ENCODE results near the gene PLXNA4. TPM values are rescaled to one million over a fixed set of nuclear protein-coding genes. Genes with fewer than 3 reads are reported as not detected.

The PLXNA4 gene
- total RNA-seq, 4 donors from 2014 or later, result 4.8 to 19.7 (median 10.7) TPM

DNA sequence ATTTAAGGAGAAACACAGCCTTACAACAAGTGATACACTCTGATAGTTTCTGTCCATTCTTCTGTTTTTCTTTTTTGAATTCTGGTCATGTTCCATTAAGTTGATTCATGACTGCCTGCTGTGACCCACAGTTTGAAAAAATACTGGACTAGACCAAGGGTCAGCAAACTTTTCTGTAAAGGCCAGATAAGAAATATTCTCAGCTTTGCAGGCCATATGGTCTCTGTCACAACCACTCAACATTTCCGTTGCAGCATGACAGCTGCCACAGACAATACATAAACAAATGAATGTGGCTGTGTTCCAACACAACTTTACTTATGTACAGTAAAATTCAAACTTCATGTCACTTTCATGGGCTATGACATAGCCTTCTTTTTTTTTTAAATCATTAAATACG lies 156.7 kb downstream of the PLXNA4 start:
- no peak for ATAC-seq
- H3K36me3 ChIP-seq, result no peaks in the 10 kb centered on the region
- H3K27ac ChIP-seq, result no peak overlapping the region
- no peak overlapping the region for H3K4me3 ChIP-seq
- H3K4me1 ChIP-seq, result peaks cover 0 to 23% (median 0%) of the 10 kb centered on the region in 3 donors
- no peaks in the 10 kb centered on the region for H3K9me3 ChIP-seq
- no peaks in the 10 kb centered on the region for H3K27me3 ChIP-seq
- TF ChIP-seq POLR2A (IDR thresholded peaks at IDR 0.05) (no peak), POLR2AphosphoS5 (IDR thresholded peaks at IDR 0.05) (no peak), EP300 (IDR thresholded peaks at IDR 0.05) (no peak)
- TF ChIP-seq, protein P1, sequence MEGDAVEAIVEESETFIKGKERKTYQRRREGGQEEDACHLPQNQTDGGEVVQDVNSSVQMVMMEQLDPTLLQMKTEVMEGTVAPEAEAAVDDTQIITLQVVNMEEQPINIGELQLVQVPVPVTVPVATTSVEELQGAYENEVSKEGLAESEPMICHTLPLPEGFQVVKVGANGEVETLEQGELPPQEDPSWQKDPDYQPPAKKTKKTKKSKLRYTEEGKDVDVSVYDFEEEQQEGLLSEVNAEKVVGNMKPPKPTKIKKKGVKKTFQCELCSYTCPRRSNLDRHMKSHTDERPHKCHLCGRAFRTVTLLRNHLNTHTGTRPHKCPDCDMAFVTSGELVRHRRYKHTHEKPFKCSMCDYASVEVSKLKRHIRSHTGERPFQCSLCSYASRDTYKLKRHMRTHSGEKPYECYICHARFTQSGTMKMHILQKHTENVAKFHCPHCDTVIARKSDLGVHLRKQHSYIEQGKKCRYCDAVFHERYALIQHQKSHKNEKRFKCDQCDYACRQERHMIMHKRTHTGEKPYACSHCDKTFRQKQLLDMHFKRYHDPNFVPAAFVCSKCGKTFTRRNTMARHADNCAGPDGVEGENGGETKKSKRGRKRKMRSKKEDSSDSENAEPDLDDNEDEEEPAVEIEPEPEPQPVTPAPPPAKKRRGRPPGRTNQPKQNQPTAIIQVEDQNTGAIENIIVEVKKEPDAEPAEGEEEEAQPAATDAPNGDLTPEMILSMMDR (IDR thresholded peaks at IDR 0.05), result no peak
- WGBS, 2 donors (ENCODE audit: low coverage in 1 of 2), result 33 to 51% methylated on average over 2 of the region's 2 CpGs

DNA sequence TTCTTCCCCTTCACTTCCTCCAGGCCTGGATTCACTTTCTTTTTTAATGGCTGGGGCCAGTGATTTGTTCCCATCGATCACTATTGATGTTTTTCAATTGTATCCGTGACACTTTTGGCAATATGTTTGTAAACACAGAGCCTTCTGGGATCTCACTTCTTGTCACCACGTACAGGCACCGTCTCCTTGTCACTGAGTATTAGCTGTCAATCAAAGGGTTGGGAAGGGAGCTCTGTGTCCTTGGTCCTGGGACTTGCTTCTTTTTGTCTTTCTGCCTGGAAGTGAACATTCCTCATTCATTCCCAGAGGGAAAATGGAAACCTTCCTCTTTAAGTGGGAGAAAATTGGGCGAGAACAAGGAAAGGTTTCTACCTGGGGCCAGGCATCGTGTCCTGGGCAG lies 157.4 kb downstream of the PLXNA4 start:
- no peaks in the 10 kb centered on the region for H3K27me3 ChIP-seq
- H3K4me1 ChIP-seq, result peaks cover 0 to 23% (median 0%) of the 10 kb centered on the region in 3 donors
- WGBS, 2 donors (ENCODE audit: low coverage in 1 of 2), result 74 to 87% methylated on average over 5 of the region's 6 CpGs
- H3K27ac ChIP-seq, result no peak overlapping the region
- no peaks in the 10 kb centered on the region for H3K36me3 ChIP-seq
- TF ChIP-seq POLR2AphosphoS5 (IDR thresholded peaks at IDR 0.05) (no peak), EP300 (IDR thresholded peaks at IDR 0.05) (no peak), POLR2A (IDR thresholded peaks at IDR 0.05) (no peak)
- TF ChIP-seq, protein P1 (IDR thresholded peaks at IDR 0.05), result no peak
- H3K9me3 ChIP-seq, result no peaks in the 10 kb centered on the region
- no peak for ATAC-seq
- no peak overlapping the region for H3K4me3 ChIP-seq

- H3K27me3 ChIP-seq, result no peaks in the 10 kb centered on the region
- no peak for ATAC-seq
- H3K27ac ChIP-seq, result no peak overlapping the region
- no peaks in the 10 kb centered on the region for H3K9me3 ChIP-seq
- WGBS, 2 donors (ENCODE audit: low coverage in 1 of 2), result 80 to 85% methylated on average over 5 to 9 of the region's 9 CpGs
- H3K4me3 ChIP-seq, result no peak overlapping the region
- H3K36me3 ChIP-seq, result no peaks in the 10 kb centered on the region
- TF ChIP-seq, protein P1 (IDR thresholded peaks at IDR 0.05), result no peak
- TF ChIP-seq POLR2AphosphoS5 (IDR thresholded peaks at IDR 0.05), result no peak
- no peak for TF ChIP-seq POLR2A (IDR thresholded peaks at IDR 0.05)
- no peak for TF ChIP-seq EP300 (IDR thresholded peaks at IDR 0.05)
- peaks cover 0 to 20% (median 0%) of the 10 kb centered on the region in 3 donors for H3K4me1 ChIP-seq
Measured at GRCh38 chr7:132417103-132417906, 159.0 kb downstream of the PLXNA4 start.

DNA sequence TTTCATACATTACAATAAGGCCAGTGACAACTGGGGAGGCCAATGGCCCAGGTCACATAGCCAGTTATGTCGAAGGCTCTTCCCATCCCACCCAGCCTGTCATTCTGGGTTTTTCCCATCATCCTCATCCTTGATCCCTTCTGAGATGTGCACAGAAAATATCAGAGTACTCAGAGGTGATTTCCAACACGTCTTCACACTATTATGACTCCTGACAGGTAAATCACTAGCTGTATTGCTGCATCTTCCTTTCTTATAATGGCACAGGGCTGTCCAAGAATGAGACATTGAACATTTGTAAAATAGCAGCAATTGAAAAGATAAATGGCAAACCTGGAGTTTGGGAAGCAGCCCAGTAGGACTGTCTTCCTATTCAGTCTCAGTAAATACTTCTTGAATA lies 159.9 kb downstream of the PLXNA4 start:
- TF ChIP-seq POLR2A (IDR thresholded peaks at IDR 0.05) (no peak), POLR2AphosphoS5 (IDR thresholded peaks at IDR 0.05) (no peak), EP300 (IDR thresholded peaks at IDR 0.05) (no peak)
- TF ChIP-seq, protein P1 (IDR thresholded peaks at IDR 0.05), result no peak
- ATAC-seq, result no peak
- peaks cover 0 to 19% (median 0%) of the 10 kb centered on the region in 3 donors for H3K4me1 ChIP-seq
- H3K4me3 ChIP-seq, result no peak overlapping the region
- no peaks in the 10 kb centered on the region for H3K9me3 ChIP-seq
- no peaks in the 10 kb centered on the region for H3K36me3 ChIP-seq
- H3K27me3 ChIP-seq, result no peaks in the 10 kb centered on the region
- no peak overlapping the region for H3K27ac ChIP-seq
- WGBS, 2 donors (ENCODE audit: low coverage in 1 of 2), result 60 to 75% methylated on average over 1 to 2 of the region's 2 CpGs

- no peak overlapping the region for H3K27ac ChIP-seq
- H3K9me3 ChIP-seq, result no peaks in the 10 kb centered on the region
- TF ChIP-seq POLR2AphosphoS5 (IDR thresholded peaks at IDR 0.05), result no peak
- no peak for TF ChIP-seq POLR2A (IDR thresholded peaks at IDR 0.05)
- TF ChIP-seq EP300 (IDR thresholded peaks at IDR 0.05), result no peak
- TF ChIP-seq, protein P1 (IDR thresholded peaks at IDR 0.05), result no peak
- H3K36me3 ChIP-seq, result no peaks in the 10 kb centered on the region
- no peak overlapping the region for H3K4me3 ChIP-seq
- H3K4me1 ChIP-seq, result peaks cover 0 to 26% (median 4%) of the 10 kb centered on the region in 3 donors
- no peak for ATAC-seq
- peaks cover 1% of the 10 kb centered on the region for H3K27me3 ChIP-seq
- 93 to 100% methylated on average over 3 to 4 of the region's 4 CpGs for WGBS, 2 donors (ENCODE audit: low coverage in 1 of 2)
Measured at GRCh38 chr7:132415259-132415658, 161.0 kb downstream of the PLXNA4 start.

Data from gastroesophageal sphincter (tissue), 4 donors.